ENCODE results near the gene RNF157. TPM values are rescaled to one million over a fixed set of nuclear protein-coding genes. Genes with fewer than 3 reads are reported as not detected.

The RNF157 gene
- total and polyA plus RNA-seq, 9 of the 15 experiments (the other 6 are each of a cell fraction or from before 2014, with no cell fraction given) = 8.1 to 31.7 (median 20.8) TPM

GRCh38 chr17:76132574-76133338 lies 107.5 kb downstream of the RNF157 start:
- intact Hi-C loops (cut with micrococcal nuclease) = no loop called here

More at GRCh38 chr17:76132574-76133338, 107.5 kb downstream of the RNF157 start:
- H3K27me3 ChIP-seq (ENCODE audit: control insufficient read depth in 2 of 2, insufficient read depth in 2 of 2, low read length in 2 of 2) = peaks cover 44 to 69% of the 10 kb centered on the region in 2 experiments; a peak in 4 of 5 replicates
- H3K4me1 ChIP-seq (replicated peaks in 1 of 2; ENCODE audit: control insufficient read depth in 2 of 2, insufficient read depth in 2 of 2, low read length in 2 of 2) = peaks cover 0 to 44% of the 10 kb centered on the region in 2 experiments; a peak in 2 of 5 replicates
- no peak for ATAC-seq
- BruUV-seq (replicated peaks) = no TSS peak
- in situ Hi-C loops (cut with MboI) = no loop called here
- WGBS (ENCODE audit: insufficient coverage, low coverage, missing lambda C conversion rate) = 17% methylated on average over 11 of the region's 21 CpGs
- no peak overlapping the region for H3K4me3 ChIP-seq
- H3K4me2 ChIP-seq (ENCODE audit: insufficient read depth, low read length) = no peak overlapping the region
- H3K9ac ChIP-seq (ENCODE audit: insufficient read depth in 1 of 2, low read depth in 2 of 2, low read length in 2 of 2) = no peak overlapping the region
- H2AFZ ChIP-seq (ENCODE audit: low read depth, low read length) = no peak overlapping the region
- CTCF ChIA-PET (ENCODE audit: low intra/inter-chr PET ratio) = interaction anchor here (0.8 kb wide), 1 partner anchor 148 kb away, joined by 3 read pairs; no protein-coding TSS in a partner anchor
- no peak overlapping the region for H3K27ac ChIP-seq (ENCODE audit: extremely low read depth, low read depth, low read length)
- POLR2A ChIA-PET = interaction anchor here (0.7 to 2.1 kb wide), 7 partner anchors 12 to 346 kb away, joined by 3 to 5 read pairs (median 3); no protein-coding TSS in a partner anchor
- no peak for DNase-seq (ENCODE audit: extremely low read depth in 1 of 4, low spot score in 3 of 4)
- no peaks in the 10 kb centered on the region for H4K20me1 ChIP-seq (replicated peaks; ENCODE audit: control insufficient read depth, insufficient read depth, low read length)
- TF ChIP-seq ARID1B (IDR thresholded peaks at IDR 0.05) = no peak
- TF ChIP-seq PRPF4 (IDR thresholded peaks at IDR 0.05; ENCODE audit: insufficient read depth, low read depth, low read length, poor library complexity, severe bottlenecking) = no peak
- no peak for TF ChIP-seq ZNF695 (CRISPR knock-in tag; IDR thresholded peaks at IDR 0.05)
- TF ChIP-seq SMARCC2 (IDR thresholded peaks at IDR 0.05; ENCODE audit: low read depth) = no peak
- TF ChIP-seq ZBTB7A (IDR thresholded peaks at IDR 0.05; ENCODE audit: borderline replicate concordance, control insufficient read depth, low read depth, low read length) = no peak
- no peak for TF ChIP-seq USF2 (CRISPR knock-in tag; IDR thresholded peaks at IDR 0.05)
- no peak for TF ChIP-seq ZNF551 (CRISPR knock-in tag; IDR thresholded peaks at IDR 0.05)
- no peak for TF ChIP-seq NFYB (IDR thresholded peaks at IDR 0.05; ENCODE audit: extremely low read depth, insufficient read length)
- TF ChIP-seq HSF4 (CRISPR knock-in tag; IDR thresholded peaks at IDR 0.05; ENCODE audit: borderline replicate concordance) = no peak
- TF ChIP-seq ZNF696 (CRISPR knock-in tag; conservative IDR thresholded peaks at IDR 0.05) = no peak
- no peak for TF ChIP-seq RBFOX2 (IDR thresholded peaks at IDR 0.05; ENCODE audit: low read depth, low read length)
- TF ChIP-seq ZNF121 (CRISPR knock-in tag; conservative IDR thresholded peaks at IDR 0.05) = no peak
- no peak for TF ChIP-seq FOXA3 (CRISPR knock-in tag; conservative IDR thresholded peaks at IDR 0.05 in 1 of 2, IDR thresholded peaks at IDR 0.05 in 1 of 2)
- no peak for TF ChIP-seq PTRF (tag; IDR thresholded peaks at IDR 0.05)
- H3K9me1 ChIP-seq (ENCODE audit: control insufficient read depth, insufficient read depth, low read length) = no peaks in the 10 kb centered on the region
- H3K79me2 ChIP-seq (ENCODE audit: control insufficient read depth, insufficient read depth, low read length) = no peaks in the 10 kb centered on the region
- H3K9me3 ChIP-seq (replicated peaks; ENCODE audit: control insufficient read depth, insufficient read depth, low read depth, low read length) = no peaks in the 10 kb centered on the region
- no peak for FAIRE-seq
- H3K36me3 ChIP-seq (ENCODE audit: control insufficient read depth, insufficient read depth, low read length) = no peaks in the 10 kb centered on the region
